Activated T-helper 1 cell treated with anti-CD3 and anti-CD28 coated beads, Interleukin-12 subunit alpha, Interleukin-12 subunit beta, Interleukin-2, Interleukin-4 antibody, amounts not matched to agents 30 ng/mL and 10 ng/mL and 1 ng/mL, durations not matched to agents 14 hours and 24 hours and 36 hours (primary cell): ENCODE data around the gene KIRREL3. TPM values are rescaled to one million over a fixed set of nuclear protein-coding genes. Genes with fewer than 3 reads are reported as not detected.

Experiments
- DNase-seq: peaks from one replicate; pipeline ENCODE4 v3.0.0; 2021; ENCODE audit warnings: low spot score
- H3K27ac Mint-ChIP-seq: one replicate; pipeline ENCODE4 v1.8.0; 2021; ENCODE audit warnings: mild to moderate bottlenecking, mixed read lengths
- H3K27me3 Mint-ChIP-seq: one replicate; pipeline ENCODE4 v1.8.0; 2022; ENCODE audit warnings: mild to moderate bottlenecking, moderate library complexity, mixed read lengths; ENCODE audit not compliant: insufficient read depth
- H3K36me3 Mint-ChIP-seq: one replicate; pipeline ENCODE4 v1.8.0; 2021; ENCODE audit warnings: low read depth, mixed read lengths
- H3K4me1 Mint-ChIP-seq: one replicate; pipeline ENCODE4 v1.8.0; 2021; ENCODE audit warnings: low read depth, mixed read lengths
- H3K4me3 Mint-ChIP-seq: one replicate; pipeline ENCODE4 v1.8.0; 2021; ENCODE audit warnings: mild to moderate bottlenecking, moderate library complexity, mixed read lengths
- H3K9me3 Mint-ChIP-seq: one replicate; pipeline ENCODE4 v1.8.0; 2021; ENCODE audit warnings: mixed read lengths
- intact Hi-C: fragments of 100-400 bp; cut with micrococcal nuclease; formaldehyde crosslinking; loops from one replicate; pipeline ENCODE4 v1.15.1; 2024
- total RNA-seq: library from RNA; stranded (reverse); gene quantifications from 2 replicates; pipeline ENCODE4 v1.2.3, GENCODE V29; 2022

Gene KIRREL3
- total RNA-seq, 1 donor from 2014 or later = not detected

DNA sequence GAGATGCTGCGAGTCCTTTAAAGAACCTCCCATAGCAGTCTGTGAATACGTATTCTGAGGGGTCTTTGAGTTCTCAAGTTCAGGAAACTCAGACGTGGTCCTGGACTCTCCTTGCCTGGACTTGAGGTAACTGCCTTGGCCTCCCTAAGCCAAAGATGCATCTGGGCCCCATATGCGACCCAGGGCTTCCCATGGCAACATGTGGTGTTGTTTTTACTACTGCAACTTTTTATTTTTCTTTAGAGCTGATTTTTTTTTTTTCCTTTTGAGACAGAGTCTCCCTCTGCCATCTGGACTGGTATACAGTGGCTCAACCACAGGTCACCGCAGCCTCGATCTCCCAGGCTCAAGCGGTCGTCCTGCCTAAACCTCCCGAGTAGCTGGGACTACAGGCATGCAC, 324.0 kb downstream of the KIRREL3 start:
- H3K27ac Mint-ChIP-seq = no peak overlapping the region
- H3K9me3 Mint-ChIP-seq = no peaks in the 10 kb centered on the region
- no peaks in the 10 kb centered on the region for H3K36me3 Mint-ChIP-seq
- DNase-seq = no peak
- intact Hi-C loops = no loop called here
- no peaks in the 10 kb centered on the region for H3K27me3 Mint-ChIP-seq
- H3K4me1 Mint-ChIP-seq = no peaks in the 10 kb centered on the region
- no peak overlapping the region for H3K4me3 Mint-ChIP-seq

DNA sequence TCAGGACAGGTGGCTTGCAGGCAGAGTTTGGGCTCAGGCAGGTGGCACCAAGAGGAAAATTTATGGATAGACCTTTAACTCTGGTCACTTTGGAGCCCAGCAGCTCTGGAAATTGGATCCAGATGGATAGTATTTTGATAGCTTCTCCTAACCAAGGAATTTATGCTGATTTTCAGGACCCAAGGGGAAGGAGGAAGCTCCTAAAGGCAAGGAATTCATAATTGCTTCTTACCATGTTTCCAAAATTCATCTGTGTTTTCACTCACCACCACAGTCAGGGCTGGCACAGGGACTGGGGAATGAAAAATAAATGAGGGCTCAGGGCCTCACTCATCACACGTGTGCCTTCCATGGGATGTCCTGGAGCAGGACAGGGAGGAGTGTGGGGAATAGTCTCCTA, 327.3 kb downstream of the KIRREL3 start:
- no peaks in the 10 kb centered on the region for H3K9me3 Mint-ChIP-seq
- no peak for DNase-seq
- no peak overlapping the region for H3K4me3 Mint-ChIP-seq
- no peaks in the 10 kb centered on the region for H3K4me1 Mint-ChIP-seq
- H3K27ac Mint-ChIP-seq = no peak overlapping the region
- no peaks in the 10 kb centered on the region for H3K27me3 Mint-ChIP-seq
- no peaks in the 10 kb centered on the region for H3K36me3 Mint-ChIP-seq
- intact Hi-C loops = no loop called here

- H3K9me3 Mint-ChIP-seq = no peaks in the 10 kb centered on the region
Measured at GRCh38 chr11:126669416-126669815, 331.2 kb downstream of the KIRREL3 start.

DNA sequence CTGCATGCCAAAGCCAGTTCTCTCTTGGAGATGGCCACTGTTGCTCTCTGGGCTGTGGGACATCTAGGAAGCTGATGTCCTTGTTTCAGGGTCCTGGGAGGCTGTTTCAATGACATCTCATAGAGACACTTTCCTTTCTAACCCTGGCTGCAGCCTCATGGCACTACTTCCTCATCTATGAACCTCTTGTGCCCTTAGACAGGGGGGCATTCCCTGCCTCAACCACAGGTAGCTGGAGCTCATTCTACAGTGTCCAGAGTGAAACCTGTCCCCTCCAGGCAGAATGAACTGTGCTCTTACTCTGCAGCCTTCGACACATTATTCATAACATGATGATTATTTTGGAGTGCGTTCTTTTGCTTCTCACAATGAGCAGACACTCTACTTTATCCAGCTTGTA, 335.9 kb downstream of the KIRREL3 start:
- no peak overlapping the region for H3K4me3 Mint-ChIP-seq
- H3K27me3 Mint-ChIP-seq = peaks cover 2% of the 10 kb centered on the region
- intact Hi-C loops = no loop called here
- no peak for DNase-seq
- no peaks in the 10 kb centered on the region for H3K4me1 Mint-ChIP-seq
- H3K36me3 Mint-ChIP-seq = no peaks in the 10 kb centered on the region
- no peak overlapping the region for H3K27ac Mint-ChIP-seq
- H3K9me3 Mint-ChIP-seq = no peaks in the 10 kb centered on the region

More at GRCh38 chr11:126669416-126669815, 331.2 kb downstream of the KIRREL3 start:
- no peak overlapping the region for H3K27ac Mint-ChIP-seq
- H3K4me1 Mint-ChIP-seq = no peaks in the 10 kb centered on the region
- intact Hi-C loops = no loop called here
- DNase-seq = no peak
- peaks cover 2% of the 10 kb centered on the region for H3K27me3 Mint-ChIP-seq
- no peaks in the 10 kb centered on the region for H3K36me3 Mint-ChIP-seq
- no peak overlapping the region for H3K4me3 Mint-ChIP-seq

DNA sequence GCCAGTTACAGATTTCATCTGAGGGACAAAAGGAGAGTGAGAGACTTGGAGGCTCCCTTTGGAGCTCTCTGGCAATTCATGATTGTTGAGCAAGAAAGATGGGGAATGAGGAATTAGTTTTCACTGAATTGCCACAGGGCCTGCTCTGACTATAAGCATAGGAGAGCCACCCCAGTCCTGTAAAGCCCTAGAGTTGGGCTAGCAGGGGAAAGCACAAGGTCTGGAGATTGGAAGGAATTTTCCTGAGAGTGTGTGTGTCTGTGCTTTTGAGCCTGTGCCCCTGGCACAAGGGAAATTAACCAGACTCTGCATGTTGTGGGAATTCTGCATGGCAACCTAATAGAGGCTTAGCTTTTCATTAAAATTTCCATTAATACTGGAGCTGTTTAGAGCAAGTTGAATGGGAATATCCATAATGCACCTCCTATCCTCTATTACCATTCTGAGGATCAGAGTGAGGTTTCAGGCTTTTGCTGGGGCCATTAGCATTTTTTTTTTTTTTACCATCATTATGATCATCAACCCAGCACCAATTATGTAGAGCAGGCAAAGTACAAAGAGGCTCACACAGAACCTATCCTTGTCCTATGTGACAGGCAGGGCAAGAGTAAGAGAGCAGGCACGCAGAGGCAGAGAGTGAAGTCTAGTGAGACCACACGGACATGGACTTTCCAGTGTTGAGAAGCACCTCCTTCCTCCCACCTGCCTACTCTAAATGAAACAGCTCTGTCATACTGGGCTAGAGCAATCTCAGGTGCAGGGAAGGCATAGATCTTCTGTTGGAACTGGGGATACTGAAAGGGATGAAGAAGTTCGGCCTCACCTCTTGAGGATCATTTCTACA, 336.6 kb downstream of the KIRREL3 start:
- H3K4me1 Mint-ChIP-seq = no peaks in the 10 kb centered on the region
- H3K36me3 Mint-ChIP-seq = no peaks in the 10 kb centered on the region
- H3K4me3 Mint-ChIP-seq = no peak overlapping the region
- no peak for DNase-seq
- H3K9me3 Mint-ChIP-seq = no peaks in the 10 kb centered on the region
- intact Hi-C loops = no loop called here
- no peak overlapping the region for H3K27ac Mint-ChIP-seq
- H3K27me3 Mint-ChIP-seq = peaks cover 2% of the 10 kb centered on the region

- H3K9me3 Mint-ChIP-seq = no peaks in the 10 kb centered on the region
- H3K4me3 Mint-ChIP-seq = no peak overlapping the region
- H3K36me3 Mint-ChIP-seq = no peaks in the 10 kb centered on the region
- H3K4me1 Mint-ChIP-seq = no peaks in the 10 kb centered on the region
- peaks cover 2% of the 10 kb centered on the region for H3K27me3 Mint-ChIP-seq
- H3K27ac Mint-ChIP-seq = no peak overlapping the region
- no peak for DNase-seq
- intact Hi-C loops = no loop called here
Measured at GRCh38 chr11:126662035-126662790, 338.4 kb downstream of the KIRREL3 start.

DNA sequence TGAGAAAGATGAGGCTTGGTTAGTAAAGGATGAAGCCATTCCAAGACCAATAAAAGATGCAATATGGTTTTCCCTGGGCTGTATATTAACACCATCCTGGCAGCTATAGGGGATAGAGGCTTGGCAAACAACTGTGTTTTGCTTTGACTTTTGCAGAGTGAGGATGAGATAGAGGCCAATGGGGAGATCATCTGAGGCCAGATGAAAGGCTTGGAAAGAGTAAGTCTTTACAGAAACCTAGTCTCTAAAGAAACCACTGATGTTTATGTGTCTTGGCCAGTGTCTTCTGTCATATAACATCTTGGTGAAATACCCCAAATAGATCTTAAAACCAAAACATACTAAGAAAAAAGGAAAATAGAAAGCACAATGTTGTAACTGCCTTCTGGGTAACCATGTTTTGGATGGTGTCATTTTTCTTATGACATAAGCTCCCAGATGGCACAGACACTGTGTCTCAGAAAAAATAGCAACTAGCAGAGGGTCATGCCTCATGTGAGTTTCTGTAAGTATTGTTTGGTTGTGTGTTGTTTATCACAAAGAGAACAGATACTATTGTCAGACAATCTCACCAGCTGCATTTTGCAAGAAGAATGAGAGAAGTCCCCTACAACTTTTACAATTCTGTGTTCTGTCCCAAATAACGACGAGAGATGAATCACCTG, 339.7 kb downstream of the KIRREL3 start:
- no peaks in the 10 kb centered on the region for H3K4me1 Mint-ChIP-seq
- H3K9me3 Mint-ChIP-seq = no peaks in the 10 kb centered on the region
- no peak for DNase-seq
- H3K4me3 Mint-ChIP-seq = no peak overlapping the region
- no peak overlapping the region for H3K27ac Mint-ChIP-seq
- H3K36me3 Mint-ChIP-seq = no peaks in the 10 kb centered on the region
- intact Hi-C loops = no loop called here
- no peaks in the 10 kb centered on the region for H3K27me3 Mint-ChIP-seq

GRCh38 chr11:126660321-126660720, 340.2 kb downstream of the KIRREL3 start:
- H3K36me3 Mint-ChIP-seq = no peaks in the 10 kb centered on the region
- DNase-seq = no peak
- H3K4me1 Mint-ChIP-seq = no peaks in the 10 kb centered on the region
- H3K4me3 Mint-ChIP-seq = no peak overlapping the region
- H3K9me3 Mint-ChIP-seq = no peaks in the 10 kb centered on the region
- H3K27ac Mint-ChIP-seq = no peak overlapping the region
- intact Hi-C loops = no loop called here
- no peaks in the 10 kb centered on the region for H3K27me3 Mint-ChIP-seq

- peaks cover 3% of the 10 kb centered on the region for H3K27me3 Mint-ChIP-seq
- no peaks in the 10 kb centered on the region for H3K36me3 Mint-ChIP-seq
- no peak overlapping the region for H3K4me3 Mint-ChIP-seq
- H3K4me1 Mint-ChIP-seq = no peaks in the 10 kb centered on the region
- DNase-seq = no peak
- H3K9me3 Mint-ChIP-seq = no peaks in the 10 kb centered on the region
- intact Hi-C loops = no loop called here
- H3K27ac Mint-ChIP-seq = no peak overlapping the region
Measured at GRCh38 chr11:126658306-126659056, 342.1 kb downstream of the KIRREL3 start.

- DNase-seq = no peak
- no peak overlapping the region for H3K4me3 Mint-ChIP-seq
- peaks cover 3% of the 10 kb centered on the region for H3K27me3 Mint-ChIP-seq
- H3K4me1 Mint-ChIP-seq = no peaks in the 10 kb centered on the region
- intact Hi-C loops = no loop called here
- H3K9me3 Mint-ChIP-seq = no peaks in the 10 kb centered on the region
- H3K27ac Mint-ChIP-seq = no peak overlapping the region
- no peaks in the 10 kb centered on the region for H3K36me3 Mint-ChIP-seq
Measured at GRCh38 chr11:126655807-126656128, 344.8 kb downstream of the KIRREL3 start.

DNA sequence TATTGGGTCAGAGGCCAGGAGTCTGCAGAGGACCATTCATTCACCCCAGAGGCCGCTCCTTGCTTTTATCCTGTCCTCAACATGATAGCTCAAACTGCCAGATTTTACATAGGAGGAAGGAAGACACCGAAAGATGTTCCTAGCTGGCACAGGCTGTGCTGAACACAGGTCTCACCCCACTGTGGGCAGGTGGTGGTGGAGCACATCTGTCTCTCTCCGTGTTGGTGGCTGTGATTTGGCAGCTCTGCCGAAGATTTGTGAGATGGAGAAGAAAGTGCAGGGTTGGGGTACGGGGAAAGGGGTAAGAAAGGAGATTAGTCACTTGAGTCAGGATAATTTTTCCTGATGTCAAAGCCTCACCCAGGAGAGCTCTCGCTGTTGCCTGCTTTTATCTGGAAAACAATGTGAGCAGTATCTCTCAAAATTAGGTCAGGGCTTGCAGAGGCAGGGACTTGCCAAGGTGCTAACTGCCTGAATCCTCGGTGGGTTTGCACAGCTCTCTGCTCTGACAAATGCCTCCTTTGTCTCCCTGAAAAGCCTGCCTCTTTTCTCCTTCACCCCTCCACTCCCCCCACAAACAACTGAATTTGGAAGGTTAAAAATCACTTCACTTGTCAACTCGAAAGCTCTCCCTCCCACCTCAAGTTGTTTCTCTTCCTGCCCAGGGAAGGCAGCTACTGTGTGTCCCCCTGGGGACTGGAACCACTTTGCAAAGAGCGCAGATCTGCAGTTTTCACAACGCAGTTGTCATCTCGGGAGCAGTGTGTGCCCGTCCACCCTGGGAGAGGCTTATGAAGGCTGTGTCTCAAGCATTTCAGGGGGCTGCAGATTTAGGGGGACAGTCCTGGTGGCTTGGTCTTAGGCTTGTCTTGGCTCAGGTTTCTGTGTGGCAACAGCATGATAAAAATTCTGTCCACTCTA, 345.4 kb downstream of the KIRREL3 start:
- Mint-ChIP-seq H3K4me1 (no peaks in the 10 kb centered on the region), H3K27ac (no peak overlapping the region), H3K36me3 (no peaks in the 10 kb centered on the region), H3K27me3 (peaks cover 3% of the 10 kb centered on the region), H3K9me3 (no peaks in the 10 kb centered on the region), H3K4me3 (no peak overlapping the region)
- no peak for DNase-seq
- intact Hi-C loops = no loop called here

- intact Hi-C loops = no loop called here
- no peaks in the 10 kb centered on the region for H3K4me1 Mint-ChIP-seq
- H3K4me3 Mint-ChIP-seq = no peak overlapping the region
- no peak overlapping the region for H3K27ac Mint-ChIP-seq
- H3K27me3 Mint-ChIP-seq = peaks cover 5% of the 10 kb centered on the region
- H3K9me3 Mint-ChIP-seq = no peaks in the 10 kb centered on the region
- DNase-seq = no peak
- no peaks in the 10 kb centered on the region for H3K36me3 Mint-ChIP-seq
Measured at GRCh38 chr11:126653040-126653439, 347.5 kb downstream of the KIRREL3 start.
